ENCODE data around the gene PRDM15. TPM values are rescaled to one million over a fixed set of nuclear protein-coding genes. Genes with fewer than 3 reads are reported as not detected.

Gene PRDM15
- polyA plus RNA-seq, 4 donors = 3.6 to 5.1 (median 4.3) TPM

DNA sequence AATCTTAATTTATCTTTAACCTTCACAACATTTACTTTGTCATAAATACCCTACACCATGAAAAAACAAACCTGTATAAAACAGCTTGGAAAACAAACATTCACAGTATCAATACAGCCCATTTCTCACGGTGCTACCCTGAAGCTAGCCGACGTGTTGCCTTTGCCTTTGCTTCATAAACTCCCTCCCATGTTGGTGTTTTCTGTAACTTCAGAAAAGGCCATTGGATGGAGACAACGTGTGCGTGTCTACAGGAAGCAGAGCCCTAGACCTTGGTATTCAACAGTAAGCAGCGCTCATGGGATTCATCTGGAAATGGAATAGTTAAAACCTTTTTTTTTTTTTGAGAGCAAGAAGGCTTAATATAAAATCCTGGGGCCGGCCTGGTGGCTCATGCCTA is 7.2 kb upstream of the PRDM15 start:
- no peak for FAIRE-seq
- no peak for DNase-seq
- H3K27me3 ChIP-seq (ENCODE audit: control insufficient read depth in 3 of 3, insufficient read depth in 3 of 3, low read length in 3 of 3) = no peaks in the 10 kb centered on the region
- H3K4me1 ChIP-seq (ENCODE audit: control insufficient read depth in 3 of 3, insufficient read depth in 2 of 3, low read depth in 1 of 3, low read length in 2 of 3) = no peaks in the 10 kb centered on the region
- no peak overlapping the region for H3K4me3 ChIP-seq (ENCODE audit: low read depth in 1 of 3, low read length in 3 of 3)
- no peaks in the 10 kb centered on the region for H3K9me3 ChIP-seq (ENCODE audit: control insufficient read depth in 2 of 2, insufficient read depth in 1 of 2, low read depth in 1 of 2, low read length in 1 of 2)
- H3K27ac ChIP-seq (ENCODE audit: low read depth in 1 of 3, low read length in 2 of 3) = no peak overlapping the region
- peaks cover 0 to 17% (median 2%) of the 10 kb centered on the region in 3 donors for H3K36me3 ChIP-seq (ENCODE audit: control insufficient read depth in 3 of 3, insufficient read depth in 2 of 3, low read depth in 1 of 3, low read length in 3 of 3)
- 77 to 91% (median 88%) methylated on average over 7 of the region's 7 CpGs for WGBS, 3 donors

DNA sequence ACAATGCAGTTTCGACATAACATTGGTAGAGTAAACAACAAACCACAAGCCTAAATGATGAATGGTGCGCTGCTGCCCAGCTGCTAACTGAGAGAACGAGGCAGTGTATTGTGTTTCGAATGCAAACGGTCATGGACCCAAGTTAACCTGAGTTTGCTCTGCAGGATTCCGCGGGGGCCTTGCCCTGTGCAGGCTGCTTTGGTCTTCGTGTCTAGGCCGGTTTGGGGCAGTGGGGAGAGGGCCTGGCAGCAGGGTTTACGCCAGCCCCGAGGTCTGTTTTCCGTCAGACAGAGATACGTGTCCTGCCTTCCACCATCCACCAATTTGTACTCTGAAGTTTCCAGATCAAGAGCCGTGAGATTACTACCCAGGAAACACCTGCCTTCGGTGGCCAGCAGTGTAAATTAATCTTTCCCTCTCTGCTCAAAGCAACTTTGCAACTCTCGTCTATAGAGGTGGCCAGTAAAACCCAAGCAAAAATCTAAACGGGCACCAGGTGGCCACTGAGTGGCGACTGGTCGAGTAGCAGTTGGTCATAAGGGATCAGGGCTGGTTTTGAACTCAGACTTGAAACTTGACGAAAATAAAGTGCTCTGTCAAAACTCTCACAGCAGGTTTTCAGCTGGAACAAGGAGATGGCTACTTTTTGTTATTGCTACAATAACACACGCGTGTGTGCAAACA is 6.3 kb upstream of the PRDM15 start:
- DNase-seq (no peak), FAIRE-seq (no peak)
- no peak overlapping the region for H3K4me3 ChIP-seq (ENCODE audit: low read depth in 1 of 3, low read length in 3 of 3)
- H3K36me3 ChIP-seq (ENCODE audit: control insufficient read depth in 3 of 3, insufficient read depth in 2 of 3, low read depth in 1 of 3, low read length in 3 of 3) = peaks cover 0 to 14% (median 2%) of the 10 kb centered on the region in 3 donors
- H3K9me3 ChIP-seq (ENCODE audit: control insufficient read depth in 2 of 2, insufficient read depth in 1 of 2, low read depth in 1 of 2, low read length in 1 of 2) = no peaks in the 10 kb centered on the region
- no peaks in the 10 kb centered on the region for H3K4me1 ChIP-seq (ENCODE audit: control insufficient read depth in 3 of 3, insufficient read depth in 2 of 3, low read depth in 1 of 3, low read length in 2 of 3)
- H3K27me3 ChIP-seq (ENCODE audit: control insufficient read depth in 3 of 3, insufficient read depth in 3 of 3, low read length in 3 of 3) = no peaks in the 10 kb centered on the region
- 57 to 73% (median 58%) methylated on average over 22 of the region's 22 CpGs for WGBS, 3 donors
- peak overlapping the region in 1 of 3 donors; percentile 40 for H3K27ac ChIP-seq (ENCODE audit: low read depth in 1 of 3, low read length in 2 of 3)

DNA sequence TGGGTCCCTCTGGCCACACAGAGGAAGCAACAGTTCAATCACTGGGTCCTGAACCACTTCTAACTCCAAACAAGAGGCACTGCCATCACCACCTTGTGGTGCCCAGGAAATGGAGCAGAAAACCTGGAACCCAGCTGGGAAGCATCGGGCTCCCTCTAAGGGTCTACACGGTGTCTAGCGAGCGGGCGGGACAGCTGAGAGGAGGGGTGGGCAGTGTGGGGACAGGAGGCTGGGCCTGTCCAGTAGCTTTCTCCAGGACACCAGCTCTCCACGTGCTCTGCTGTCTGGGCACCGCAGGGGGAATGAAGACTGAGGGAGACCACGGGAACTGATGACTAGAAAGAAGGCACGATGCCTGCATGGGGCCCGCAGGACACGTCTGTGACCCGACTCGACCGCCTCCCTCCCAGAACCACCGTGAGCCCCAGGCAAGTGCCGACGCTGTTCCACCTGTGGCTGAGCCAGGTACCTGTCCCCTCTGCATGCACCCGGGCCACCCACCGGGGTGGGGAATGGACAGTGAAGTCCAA is 5.4 kb upstream of the PRDM15 start:
- Histone ChIP-seq H3K27ac (ENCODE audit: low read depth in 1 of 3, low read length in 2 of 3) (no peak overlapping the region), H3K4me3 (ENCODE audit: low read depth in 1 of 3, low read length in 3 of 3) (no peak overlapping the region), H3K9me3 (ENCODE audit: control insufficient read depth in 2 of 2, insufficient read depth in 1 of 2, low read depth in 1 of 2, low read length in 1 of 2) (no peaks in the 10 kb centered on the region), H3K4me1 (ENCODE audit: control insufficient read depth in 3 of 3, insufficient read depth in 2 of 3, low read depth in 1 of 3, low read length in 2 of 3) (no peaks in the 10 kb centered on the region), H3K36me3 (ENCODE audit: control insufficient read depth in 3 of 3, insufficient read depth in 2 of 3, low read depth in 1 of 3, low read length in 3 of 3) (peaks cover 0 to 12% (median 2%) of the 10 kb centered on the region in 3 donors), H3K27me3 (ENCODE audit: control insufficient read depth in 3 of 3, insufficient read depth in 3 of 3, low read length in 3 of 3) (no peaks in the 10 kb centered on the region)
- FAIRE-seq (no peak), DNase-seq (no peak)
- 89 to 91% (median 90%) methylated on average over 19 of the region's 19 CpGs for WGBS, 3 donors

DNA sequence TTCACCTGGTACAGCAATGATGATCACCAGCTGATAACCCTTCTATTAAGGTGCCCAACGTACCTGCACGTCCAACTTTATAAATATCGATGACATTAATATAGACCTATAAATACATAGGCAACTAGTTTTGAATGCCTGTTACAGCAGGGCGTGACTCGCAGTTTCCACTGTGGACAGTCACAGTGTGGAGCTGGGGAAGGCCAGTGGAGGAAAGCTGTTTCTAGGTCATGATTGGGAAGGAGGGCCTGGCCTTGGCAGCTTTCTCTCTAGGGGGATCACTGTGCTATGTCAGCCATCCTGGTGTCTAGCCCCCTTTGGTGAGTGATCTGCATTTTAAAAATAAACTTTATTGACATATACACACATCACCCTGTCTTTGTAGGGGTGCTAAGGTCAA is 4.4 kb upstream of the PRDM15 start:
- Histone ChIP-seq H3K27ac (ENCODE audit: low read depth in 1 of 3, low read length in 2 of 3) (no peak overlapping the region), H3K27me3 (ENCODE audit: control insufficient read depth in 3 of 3, insufficient read depth in 3 of 3, low read length in 3 of 3) (no peaks in the 10 kb centered on the region), H3K4me3 (ENCODE audit: low read depth in 1 of 3, low read length in 3 of 3) (no peak overlapping the region), H3K36me3 (ENCODE audit: control insufficient read depth in 3 of 3, insufficient read depth in 2 of 3, low read depth in 1 of 3, low read length in 3 of 3) (peaks cover 0 to 6% (median 2%) of the 10 kb centered on the region in 3 donors), H3K4me1 (ENCODE audit: control insufficient read depth in 3 of 3, insufficient read depth in 2 of 3, low read depth in 1 of 3, low read length in 2 of 3) (no peaks in the 10 kb centered on the region), H3K9me3 (ENCODE audit: control insufficient read depth in 2 of 2, insufficient read depth in 1 of 2, low read depth in 1 of 2, low read length in 1 of 2) (no peaks in the 10 kb centered on the region)
- DNase-seq (no peak), FAIRE-seq (no peak)
- 82 to 93% (median 84%) methylated on average over 5 of the region's 5 CpGs for WGBS, 3 donors

DNA sequence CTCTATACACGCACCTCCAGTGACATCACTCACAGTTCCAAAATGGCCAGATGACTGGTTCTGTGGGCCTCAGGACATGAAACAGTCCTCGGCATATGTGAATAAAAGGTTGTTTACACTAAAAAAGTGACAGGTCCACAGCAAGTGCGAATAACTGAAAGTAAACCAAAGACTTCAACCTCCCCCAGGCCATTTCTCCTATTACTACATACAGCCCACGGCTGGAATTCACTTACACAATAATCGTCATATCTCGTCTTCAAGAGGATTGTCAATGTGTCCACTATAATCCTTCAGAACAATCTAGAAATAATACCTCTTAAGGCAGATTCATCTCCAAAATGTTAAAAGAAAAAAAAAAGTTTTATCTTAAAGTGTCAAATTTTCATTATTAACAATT is 1.9 kb upstream of the PRDM15 start:
- H3K4me1 ChIP-seq (ENCODE audit: control insufficient read depth in 3 of 3, insufficient read depth in 2 of 3, low read depth in 1 of 3, low read length in 2 of 3) = peaks cover 0 to 4% (median 0%) of the 10 kb centered on the region in 3 donors
- no peak for FAIRE-seq
- no peak overlapping the region for H3K4me3 ChIP-seq (ENCODE audit: low read depth in 1 of 3, low read length in 3 of 3)
- H3K9me3 ChIP-seq (ENCODE audit: control insufficient read depth in 2 of 2, insufficient read depth in 1 of 2, low read depth in 1 of 2, low read length in 1 of 2) = no peaks in the 10 kb centered on the region
- WGBS, 3 donors = 94 to 97% (median 96%) methylated on average over 6 of the region's 6 CpGs
- no peaks in the 10 kb centered on the region for H3K27me3 ChIP-seq (ENCODE audit: control insufficient read depth in 3 of 3, insufficient read depth in 3 of 3, low read length in 3 of 3)
- peaks cover 0 to 13% (median 0%) of the 10 kb centered on the region in 3 donors for H3K36me3 ChIP-seq (ENCODE audit: control insufficient read depth in 3 of 3, insufficient read depth in 2 of 3, low read depth in 1 of 3, low read length in 3 of 3)
- DNase-seq = no peak
- H3K27ac ChIP-seq (ENCODE audit: low read depth in 1 of 3, low read length in 2 of 3) = no peak overlapping the region

DNA sequence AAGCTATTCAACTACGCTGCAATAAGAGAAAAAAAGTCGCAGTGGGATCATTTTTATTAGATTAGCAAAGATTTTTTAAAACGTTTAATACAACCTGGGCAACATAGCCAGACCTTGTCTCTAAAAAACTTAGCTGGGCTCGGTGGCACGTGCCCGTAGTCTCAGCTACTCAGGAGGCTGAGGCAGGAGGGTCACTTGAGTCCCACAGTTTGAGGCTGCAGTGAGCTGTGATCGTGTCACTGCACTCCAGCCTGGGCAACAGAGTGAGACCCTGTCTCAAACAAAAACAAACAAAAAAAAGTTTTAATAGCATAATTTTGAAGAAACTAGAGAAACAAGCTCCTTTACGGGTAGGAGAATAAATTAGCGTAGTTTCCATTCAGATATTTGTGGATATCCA is 1.0 kb upstream of the PRDM15 start:
- 88 to 93% (median 89%) methylated on average over 9 of the region's 9 CpGs for WGBS, 3 donors
- H3K27ac ChIP-seq (ENCODE audit: low read depth in 1 of 3, low read length in 2 of 3) = no peak overlapping the region
- H3K4me3 ChIP-seq (ENCODE audit: low read depth in 1 of 3, low read length in 3 of 3) = peak overlapping the region in 1 of 3 donors; percentile 83
- no peaks in the 10 kb centered on the region for H3K27me3 ChIP-seq (ENCODE audit: control insufficient read depth in 3 of 3, insufficient read depth in 3 of 3, low read length in 3 of 3)
- no peaks in the 10 kb centered on the region for H3K9me3 ChIP-seq (ENCODE audit: control insufficient read depth in 2 of 2, insufficient read depth in 1 of 2, low read depth in 1 of 2, low read length in 1 of 2)
- H3K36me3 ChIP-seq (ENCODE audit: control insufficient read depth in 3 of 3, insufficient read depth in 2 of 3, low read depth in 1 of 3, low read length in 3 of 3) = peaks cover 0 to 9% (median 0%) of the 10 kb centered on the region in 3 donors
- DNase-seq (no peak), FAIRE-seq (no peak)
- H3K4me1 ChIP-seq (ENCODE audit: control insufficient read depth in 3 of 3, insufficient read depth in 2 of 3, low read depth in 1 of 3, low read length in 2 of 3) = peaks cover 0 to 4% (median 0%) of the 10 kb centered on the region in 3 donors

DNA sequence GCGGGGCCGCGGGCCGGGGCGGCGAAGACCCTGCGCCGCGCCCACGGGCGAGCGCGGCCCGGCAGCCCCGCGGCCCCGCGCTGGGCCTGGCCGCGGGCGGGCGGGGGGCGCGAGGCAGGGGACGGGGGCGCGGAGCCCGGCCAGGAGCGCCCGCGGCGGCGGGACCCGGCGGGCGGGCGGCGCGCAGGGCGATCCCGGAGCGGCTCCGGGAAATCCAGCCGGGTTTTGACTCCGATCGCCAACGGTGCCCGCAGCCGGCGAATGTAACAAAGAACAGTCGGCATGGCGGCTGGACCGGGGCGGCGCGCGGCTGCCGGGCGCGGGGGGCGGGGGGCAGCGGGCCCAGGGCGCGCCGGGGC is 334 bp downstream of the PRDM15 start:
- no peak overlapping the region for H3K27ac ChIP-seq (ENCODE audit: low read depth in 1 of 3, low read length in 2 of 3)
- 0 to 7% (median 1%) methylated on average over 3 to 65 of the region's 65 CpGs for WGBS, 3 donors
- H3K4me1 ChIP-seq (ENCODE audit: control insufficient read depth in 3 of 3, insufficient read depth in 2 of 3, low read depth in 1 of 3, low read length in 2 of 3) = peaks cover 0 to 4% (median 0%) of the 10 kb centered on the region in 3 donors
- no peaks in the 10 kb centered on the region for H3K9me3 ChIP-seq (ENCODE audit: control insufficient read depth in 2 of 2, insufficient read depth in 1 of 2, low read depth in 1 of 2, low read length in 1 of 2)
- peaks cover 0 to 16% (median 0%) of the 10 kb centered on the region in 3 donors for H3K36me3 ChIP-seq (ENCODE audit: control insufficient read depth in 3 of 3, insufficient read depth in 2 of 3, low read depth in 1 of 3, low read length in 3 of 3)
- DNase-seq (peak; percentile 77 to 90), FAIRE-seq (no peak)
- peak overlapping the region; percentile 90 to 96 (median 93) for H3K4me3 ChIP-seq (ENCODE audit: low read depth in 1 of 3, low read length in 3 of 3)
- no peaks in the 10 kb centered on the region for H3K27me3 ChIP-seq (ENCODE audit: control insufficient read depth in 3 of 3, insufficient read depth in 3 of 3, low read length in 3 of 3)

DNA sequence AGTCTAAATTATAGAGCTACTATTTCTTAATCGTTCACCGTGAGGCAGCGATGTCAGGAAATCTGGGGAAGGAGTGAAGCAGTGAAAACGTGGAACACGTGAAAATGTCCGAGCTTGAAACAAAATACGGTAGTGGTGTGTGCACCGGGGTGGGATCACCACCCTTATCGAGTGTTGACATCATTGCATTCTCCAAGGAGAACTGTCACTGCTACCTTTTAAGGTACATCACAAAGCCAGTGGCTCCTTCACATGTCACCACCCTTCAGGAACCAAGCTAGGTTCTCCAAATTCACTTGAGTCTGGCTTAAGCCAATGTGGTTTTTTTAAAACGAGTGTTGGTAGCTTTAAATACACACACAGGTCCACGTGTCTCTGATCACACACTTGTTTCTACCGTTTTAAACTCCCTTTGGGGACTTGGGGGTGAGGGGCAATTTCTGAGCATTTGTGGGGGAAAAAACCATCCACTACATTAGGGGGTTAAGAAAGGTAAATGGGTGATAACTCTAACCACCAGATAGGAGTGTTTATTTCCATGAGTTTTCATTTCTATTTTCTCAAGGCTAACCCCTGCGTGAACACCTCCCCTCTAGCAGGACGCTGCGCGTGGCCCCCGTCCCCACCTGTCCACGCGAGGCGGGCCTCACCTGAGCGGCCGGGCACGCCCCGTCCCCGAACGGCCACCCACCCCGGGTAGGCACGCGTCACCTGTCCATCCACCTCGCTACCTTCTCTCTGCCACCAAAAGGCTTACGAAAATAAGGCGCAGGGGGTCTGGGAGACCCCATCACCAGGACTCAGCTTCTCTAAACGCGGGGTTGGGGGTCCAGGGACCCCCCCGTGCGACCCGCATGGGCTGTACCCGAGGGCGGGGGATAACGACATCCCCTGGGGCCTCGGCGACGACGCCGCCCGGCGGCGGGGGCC is 978 bp downstream of the PRDM15 start:
- WGBS, 3 donors = 1 to 2% (median 2%) methylated on average over 37 to 48 of the region's 48 CpGs
- Histone ChIP-seq H3K27me3 (ENCODE audit: control insufficient read depth in 3 of 3, insufficient read depth in 3 of 3, low read length in 3 of 3) (no peaks in the 10 kb centered on the region), H3K36me3 (ENCODE audit: control insufficient read depth in 3 of 3, insufficient read depth in 2 of 3, low read depth in 1 of 3, low read length in 3 of 3) (peaks cover 0 to 19% (median 0%) of the 10 kb centered on the region in 3 donors), H3K4me1 (ENCODE audit: control insufficient read depth in 3 of 3, insufficient read depth in 2 of 3, low read depth in 1 of 3, low read length in 2 of 3) (peaks cover 0 to 4% (median 0%) of the 10 kb centered on the region in 3 donors), H3K4me3 (ENCODE audit: low read depth in 1 of 3, low read length in 3 of 3) (peak overlapping the region; percentile 90 to 96 (median 93)), H3K27ac (ENCODE audit: low read depth in 1 of 3, low read length in 2 of 3) (peak overlapping the region in 2 of 3 donors; percentile 56 to 61), H3K9me3 (ENCODE audit: control insufficient read depth in 2 of 2, insufficient read depth in 1 of 2, low read depth in 1 of 2, low read length in 1 of 2) (no peaks in the 10 kb centered on the region)
- DNase-seq (peak; percentile 22 to 72), FAIRE-seq (no peak)

All from small intestine (tissue), 7 donors.